HepG2 (cell line): Measurements from ENCODE around the gene SLC25A33. TPM values are rescaled to one million over a fixed set of nuclear protein-coding genes. Genes with fewer than 3 reads are reported as not detected.

Experiments
- ELK4 ChIP-seq: sonication (generic); formaldehyde crosslinking; IDR thresholded peaks from 2 replicates; pipeline ENCODE4 v1.9.0; 2021; ENCODE audit warnings: missing genetic modification reagents, borderline replicate concordance
- FOXA1 ChIP-seq, 2 experiments: fragments of 450-650 bp in 1 of 2; sonication (generic) in 1 of 2; formaldehyde crosslinking in 1 of 2; IDR thresholded peaks; 2 replicates each; pipeline versions ENCODE4 v1.4.0 to v1.6.1; 2016 to 2020; ENCODE audit warnings: missing genetic modification reagents in 1 of 2
- NCOA2 ChIP-seq: sonication (generic); formaldehyde crosslinking; IDR thresholded peaks from 2 replicates; pipeline ENCODE4 v1.8.0; 2022; ENCODE audit warnings: inconsistent platforms
- NFAT5 ChIP-seq: sonication (generic); formaldehyde crosslinking; IDR thresholded peaks from 2 replicates; pipeline ENCODE4 v1.4.0; 2020; ENCODE audit warnings: missing genetic modification reagents
- NR2F6 ChIP-seq, 2 experiments: IDR thresholded peaks; 2 replicates each; pipeline ENCODE4 v1.6.1; 2016; ENCODE audit warnings: antibody characterized with exemption in 1 of 2, mild to moderate bottlenecking in 1 of 2
- PHF20 ChIP-seq: sonication (generic); formaldehyde crosslinking; IDR thresholded peaks from 2 replicates; pipeline ENCODE4 v1.5.0; 2020; ENCODE audit warnings: mild to moderate bottlenecking, missing genetic modification reagents
- RFX1 ChIP-seq: fragments of 450-650 bp; IDR thresholded peaks from 2 replicates; pipeline ENCODE4 v1.6.1; 2017
- RFX5 ChIP-seq: IDR thresholded peaks from 2 replicates; pipeline ENCODE4 v1.6.1; 2011; ENCODE audit warnings: low read depth, low read length, improper control_type of control experiment
- STAG1 ChIP-seq: sonication (generic); formaldehyde crosslinking; IDR thresholded peaks from 2 replicates; pipeline ENCODE4 v1.4.0; 2020; ENCODE audit warnings: missing genetic modification reagents
- TERF1 ChIP-seq: sonication (generic); formaldehyde crosslinking; IDR thresholded peaks from 2 replicates; pipeline ENCODE4 v1.8.0; 2022; ENCODE audit warnings: mild to moderate bottlenecking, missing genetic modification reagents, moderate library complexity
- ZNF205 ChIP-seq: IDR thresholded peaks from 2 replicates; pipeline ENCODE4 v1.6.1; 2018; ENCODE audit warnings: missing biosample characterization, missing genetic modification reagents
- ZNF282 ChIP-seq: fragments of 450-650 bp; IDR thresholded peaks from 2 replicates; pipeline ENCODE4 v1.6.1; 2018; ENCODE audit not compliant: partially characterized antibody
- ZNF550 ChIP-seq: sonication (generic); formaldehyde crosslinking; IDR thresholded peaks from 2 replicates; pipeline ENCODE4 v1.4.0; 2020; ENCODE audit warnings: mild to moderate bottlenecking, missing genetic modification reagents, borderline replicate concordance
- ZNF629 ChIP-seq: sonication (generic); formaldehyde crosslinking; conservative IDR thresholded peaks from 2 replicates; pipeline ENCODE4 v1.5.0; 2020; ENCODE audit warnings: missing genetic modification reagents
- ZNF709 ChIP-seq: sonication (generic); formaldehyde crosslinking; IDR thresholded peaks from 2 replicates; pipeline ENCODE4 v1.5.0; 2020; ENCODE audit warnings: mild to moderate bottlenecking, missing genetic modification reagents
- ZNF775 ChIP-seq: sonication (generic); formaldehyde crosslinking; IDR thresholded peaks from 2 replicates; pipeline ENCODE4 v1.4.0; 2020; ENCODE audit warnings: missing genetic modification reagents, mild to moderate bottlenecking, moderate library complexity, borderline replicate concordance
- ZSCAN25 ChIP-seq: sonication (generic); formaldehyde crosslinking; IDR thresholded peaks from 2 replicates; pipeline ENCODE4 v1.8.0; 2022; ENCODE audit warnings: mild to moderate bottlenecking, missing genetic modification reagents
- polyA plus RNA-seq, 8 experiments: library from polyadenylated mRNA; depleted of rRNA in 3 of 8; stranded (reverse) in 7 of 8; unstranded in 1 of 8; fragments of >200 nt; fragmentation: Illumina TruSeq in 4 of 8; extraction: Trizol in 4 of 8; gene quantifications; 2 replicates each; pipeline versions ENCODE4 v1.2.1 to v1.2.3, GENCODE V29; 2011 to 2016; ENCODE audit warnings: low read depth in 4 of 8, missing spikeins in 1 of 8, mixed read lengths in 1 of 8; ENCODE audit not compliant: insufficient read depth in 1 of 8
- total RNA-seq, 5 experiments: library from RNA; depleted of rRNA; stranded (reverse); fragments of >200 nt; fragmentation: Illumina TruSeq; extraction: Trizol; gene quantifications; 2 replicates each; pipeline ENCODE4 v1.2.3, GENCODE V29; 2016; ENCODE audit warnings: low read depth in 1 of 5

Gene SLC25A33
- total and polyA plus RNA-seq, 2 of the 13 experiments (the other 11 are each of a cell fraction or from before 2014, with no cell fraction given), result 15.4 to 50.3 TPM

- no peak for TF ChIP-seq ELK4 (CRISPR knock-in tag)
- no peak for TF ChIP-seq ZSCAN25
- TF ChIP-seq ZNF282, result no peak
- peak; percentile 89 for TF ChIP-seq RFX5
- no peak for TF ChIP-seq ZNF709 (CRISPR knock-in tag)
- TF ChIP-seq ZNF205, result 0 out of 2 replicates have a peak, but pooled peaks have one; percentile 28
- TF ChIP-seq NR2F6 (IDR thresholded peaks at IDR 0.05), result no peak
- peak; percentile 23; the same call in 1 of the 2 replicates for TF ChIP-seq NR2F6 (CRISPR knock-in tag; IDR thresholded peaks at IDR 0.05)
- TF ChIP-seq NFAT5 (CRISPR knock-in tag), result no peak
- TF ChIP-seq TERF1 (CRISPR knock-in tag), result no peak
- no peak for TF ChIP-seq FOXA1 (IDR thresholded peaks at IDR 0.05)
- TF ChIP-seq FOXA1 (CRISPR knock-in tag; IDR thresholded peaks at IDR 0.05), result no peak
- TF ChIP-seq ZNF550 (CRISPR knock-in tag), result no peak
- no peak for TF ChIP-seq PHF20 (CRISPR knock-in tag)
- no peak for TF ChIP-seq ZNF629 (CRISPR knock-in tag)
- peak; percentile 58; the same call in 1 of the 2 replicates for TF ChIP-seq RFX1
- no peak for TF ChIP-seq NCOA2 (CRISPR knock-in tag)
- no peak for TF ChIP-seq ZNF775 (CRISPR knock-in tag)
- TF ChIP-seq STAG1, result no peak
These were observed 54.5 kb downstream of the SLC25A33 start (continued) for GRCh38 chr1:9593492-9594465.
